ENCODE results near the gene DCTN5.

GRCh38 chr16:23679274-23679985 is 38.2 kb downstream of the DCTN5 start:
- TF ChIP-seq EZH2phosphoT487 (IDR thresholded peaks at IDR 0.05; ENCODE audit: insufficient read depth, low read depth): no peak
- no peak for TF ChIP-seq EZH2 (IDR thresholded peaks at IDR 0.05; ENCODE audit: insufficient read depth, poor library complexity, severe bottlenecking)
